T-cell (primary cell): Measurements from ENCODE around the gene KIAA0930. TPM values are rescaled to one million over a fixed set of nuclear protein-coding genes. Genes with fewer than 3 reads are reported as not detected.

Experiments used
- ATAC-seq, 4 experiments: fragments of 200-7000 bp in 3 of 4; fragments of 150-1000 bp in 1 of 4; cut with Tn5 transposase; replicated peaks in 1 of 4; 1 replicate in 3 of 4; 2 replicates in 1 of 4; pipeline ENCODE4 v1.10.0; 2021; ENCODE audit warnings: moderate library complexity in 3 of 4, mild to moderate bottlenecking in 2 of 4, moderate number of reproducible peaks in 1 of 4
- CTCF ChIA-PET, 2 donors: fragments of 300-600 bp; sonication (Branson Sonifier 250); formaldehyde crosslinking; loops; one replicate each; lab custom pipeline; 2022; ENCODE audit warnings: antibody characterized with exemption in 2 of 2; lab: Charles Lee
- POLR2A ChIA-PET, 2 donors: fragments of 300-600 bp; sonication (Branson Sonifier 250); formaldehyde crosslinking; loops; one replicate each; lab custom pipeline; 2022; ENCODE audit warnings: antibody characterized with exemption in 2 of 2; lab: Charles Lee
- DNase-seq, 35 experiments: peaks; one replicate each; pipeline versions ENCODE4 v3.0.0 to v3.0.0-alpha.2; 2013 to 2023
- H3K27ac ChIP-seq: one replicate; pipeline ENCODE4 v1.5.1; 2013; ENCODE audit warnings: low read length
- H3K27me3 ChIP-seq, 2 experiments: replicated peaks in 1 of 2; 1 replicate in 1 of 2; 2 replicates in 1 of 2; pipeline versions ENCODE4 v1.6.1 to v1.7.0; 2013; ENCODE audit warnings: low read length in 1 of 2, mixed read lengths in 1 of 2; ENCODE audit not compliant: control insufficient read depth in 2 of 2, insufficient read depth in 2 of 2; ENCODE audit errors: extremely low read depth in 1 of 2
- H3K36me3 ChIP-seq, 2 donors: 1 replicate in 1 of 2; 2 replicates in 1 of 2; pipeline versions ENCODE4 v1.6.1 to v1.7.0; 2013; ENCODE audit warnings: low read length in 1 of 2; ENCODE audit not compliant: control insufficient read depth in 2 of 2, insufficient read depth in 1 of 2; ENCODE audit errors: extremely low read depth in 1 of 2
- H3K4me1 ChIP-seq, 2 experiments: 1 replicate in 1 of 2; 2 replicates in 1 of 2; pipeline versions ENCODE4 v1.6.1 to v1.7.0; 2013; ENCODE audit warnings: low read length in 2 of 2, mixed read lengths in 1 of 2; ENCODE audit not compliant: insufficient read depth in 2 of 2, control insufficient read depth in 1 of 2; ENCODE audit errors: extremely low read depth in 1 of 2
- H3K4me3 ChIP-seq, 2 donors: 1 replicate in 1 of 2; 2 replicates in 1 of 2; pipeline versions ENCODE4 v1.5.1 to v1.7.0; 2013; ENCODE audit warnings: mild to moderate bottlenecking in 2 of 2, low read length in 1 of 2, moderate library complexity in 1 of 2; ENCODE audit not compliant: control insufficient read depth in 1 of 2; ENCODE audit errors: extremely low read depth in 1 of 2
- H3K9me3 ChIP-seq: 2 replicates; pipeline ENCODE4 v1.7.0; 2013
- H3K27ac Mint-ChIP-seq, 2 donors: one replicate each; pipeline ENCODE4 v1.8.0; 2020 to 2021; ENCODE audit warnings: mild to moderate bottlenecking in 2 of 2, mixed read lengths in 2 of 2
- H3K27me3 Mint-ChIP-seq, 2 donors: one replicate each; pipeline ENCODE4 v1.8.0; 2021 to 2022; ENCODE audit warnings: mixed read lengths in 2 of 2
- H3K36me3 Mint-ChIP-seq: one replicate; pipeline ENCODE4 v1.8.0; 2021; ENCODE audit warnings: mixed read lengths
- H3K4me1 Mint-ChIP-seq, 3 donors: one replicate each; pipeline ENCODE4 v1.8.0; 2020 to 2022; ENCODE audit warnings: mixed read lengths in 3 of 3, mild to moderate bottlenecking in 1 of 3
- H3K4me3 Mint-ChIP-seq, 3 donors: one replicate each; pipeline ENCODE4 v1.8.0; 2020 to 2022; ENCODE audit warnings: mild to moderate bottlenecking in 3 of 3, mixed read lengths in 3 of 3, moderate library complexity in 3 of 3
- H3K9me3 Mint-ChIP-seq, 3 donors: one replicate each; pipeline ENCODE4 v1.8.0; 2020 to 2022; ENCODE audit warnings: mixed read lengths in 3 of 3
- WGBS: methylation state at CpG from one replicate; pipeline ENCODE4 v1.1.5; 2013; ENCODE audit warnings: missing lambda C conversion rate; ENCODE audit not compliant: insufficient coverage; 5-methylcytosine and 5-hydroxymethylcytosine counted together
- total RNA-seq, 35 experiments: library from RNA in 6 of 35; stranded (reverse) in 6 of 35; fragments of 120-200 nt in 1 of 35; gene quantifications; one replicate each; pipeline versions ENCODE4 v1.2.1 to v1.2.4 and lab custom pipeline; 2013 to 2026

Gene KIAA0930
- total RNA-seq, 5 donors from 2014 or later (not counting 1 experiment from before 2014, with no cell fraction given), result 21.2 to 40.2 (median 30.8) TPM

DNA sequence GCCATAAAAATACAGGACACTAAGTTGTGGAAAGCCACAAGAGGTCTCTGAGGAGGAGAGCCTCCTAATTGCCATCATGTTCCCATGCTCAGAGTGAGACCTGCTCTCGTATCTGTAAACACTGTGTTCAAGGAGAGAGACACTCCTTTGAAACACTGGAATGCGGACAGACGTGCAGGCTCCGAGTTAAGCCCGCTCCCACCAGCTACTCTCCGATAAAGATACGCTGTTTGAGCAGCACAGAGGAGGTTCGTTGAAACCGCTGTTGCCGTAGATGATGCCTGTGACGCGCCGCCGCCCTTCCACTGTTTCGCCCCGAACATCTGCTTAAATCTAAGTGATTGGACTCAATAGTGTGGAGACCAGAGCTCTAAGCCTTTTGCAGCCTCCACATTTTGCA lies 51.9 kb downstream of the KIAA0930 start:
- H3K4me1 Mint-ChIP-seq, result peaks cover 6 to 17% (median 10%) of the 10 kb centered on the region in 3 donors
- 88% methylated on average over 9 of the region's 16 CpGs for WGBS

DNA sequence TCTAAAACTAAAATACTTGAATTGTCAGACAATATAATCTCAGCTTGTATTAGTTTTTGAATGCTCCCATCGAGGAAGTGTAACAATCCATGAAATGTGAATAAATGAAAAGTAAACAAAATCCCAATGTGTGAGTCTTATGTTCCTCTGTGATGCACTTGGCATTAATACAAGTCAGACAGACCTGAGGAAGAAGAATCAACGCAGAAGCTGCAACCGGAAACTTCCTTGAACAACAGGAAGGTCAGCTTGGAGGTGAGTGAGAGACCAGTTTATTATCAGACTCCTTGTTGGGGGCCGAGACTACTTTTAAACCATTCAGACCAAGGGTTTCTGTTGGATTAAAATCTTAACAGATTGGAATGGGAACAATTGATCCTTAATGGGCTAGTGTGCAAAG lies 52.8 kb downstream of the KIAA0930 start:
- Mint-ChIP-seq H3K9me3 (no peaks in the 10 kb centered on the region), H3K36me3 (peaks cover 25% of the 10 kb centered on the region), H3K4me3 (no peak overlapping the region), H3K27ac (peak overlapping the region in 1 of 2 donors; percentile 13), H3K27me3 (no peaks in the 10 kb centered on the region), H3K4me1 (peaks cover 6 to 17% (median 10%) of the 10 kb centered on the region in 3 donors)
- POLR2A ChIA-PET, result no interaction called here
- H3K9me3 ChIP-seq, result no peaks in the 10 kb centered on the region
- no peaks in the 10 kb centered on the region for H3K4me1 ChIP-seq
- ATAC-seq (no peak), DNase-seq (no peak)
- H3K36me3 ChIP-seq, result peaks cover 8 to 44% of the 10 kb centered on the region in 2 donors
- no peaks in the 10 kb centered on the region for H3K27me3 ChIP-seq
- H3K4me3 ChIP-seq, result no peak overlapping the region
- CTCF ChIA-PET, result no interaction called here
- H3K27ac ChIP-seq, result no peak overlapping the region
- WGBS, result no CpG with 5 or more reads among the region's 4 CpGs

More for the DNA sequence above, 51.9 kb downstream of the KIAA0930 start:
- peaks cover 19% of the 10 kb centered on the region for H3K36me3 Mint-ChIP-seq
- no peak overlapping the region for H3K27ac ChIP-seq
- H3K27me3 ChIP-seq, result no peaks in the 10 kb centered on the region
- H3K4me3 Mint-ChIP-seq, result no peak overlapping the region
- no peaks in the 10 kb centered on the region for H3K9me3 ChIP-seq
- H3K4me3 ChIP-seq, result no peak overlapping the region
- no peaks in the 10 kb centered on the region for H3K4me1 ChIP-seq
- DNase-seq (no peak), ATAC-seq (no peak)
- no peak overlapping the region for H3K27ac Mint-ChIP-seq
- ChIA-PET POLR2A (no interaction called here), CTCF (no interaction called here)
- no peaks in the 10 kb centered on the region for H3K27me3 Mint-ChIP-seq
- peaks cover 7 to 36% of the 10 kb centered on the region in 2 donors for H3K36me3 ChIP-seq
- no peaks in the 10 kb centered on the region for H3K9me3 Mint-ChIP-seq

DNA sequence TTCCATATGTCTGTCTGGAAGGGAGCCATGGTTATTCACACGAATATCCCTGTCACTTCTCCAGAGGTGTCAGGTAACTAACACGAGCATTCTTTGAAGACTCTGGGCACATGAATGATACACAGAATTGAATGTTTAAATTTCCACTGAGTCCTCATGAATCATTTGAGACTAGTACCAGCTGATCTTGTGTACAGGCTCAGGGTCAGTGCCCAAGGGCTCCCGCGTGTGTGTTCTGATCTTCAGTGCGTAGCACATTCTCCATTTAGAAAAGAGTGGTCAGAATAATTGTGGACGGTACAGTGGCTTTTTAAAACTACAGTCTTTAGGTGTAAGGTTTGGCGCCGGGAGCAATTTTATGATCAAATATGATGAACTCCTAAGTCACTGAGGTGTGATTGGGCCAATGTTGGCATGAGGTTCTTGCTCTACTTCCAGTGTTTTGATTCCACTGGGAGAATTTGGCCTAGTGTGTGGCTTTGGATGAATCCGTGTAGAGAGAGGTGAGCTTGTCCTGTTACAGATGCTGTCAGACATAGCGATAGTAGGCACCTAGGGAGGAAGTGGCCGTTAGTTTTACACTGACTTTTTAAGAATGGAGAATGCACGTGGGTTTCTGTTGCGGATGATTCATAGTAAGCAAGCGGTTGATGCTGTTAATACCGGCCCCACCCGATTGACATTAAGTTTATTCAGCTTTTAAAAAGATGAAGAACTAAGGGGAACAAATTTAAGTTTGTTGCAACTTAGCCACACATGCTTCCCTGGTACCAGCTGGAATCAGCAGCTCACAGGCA lies 54.8 kb downstream of the KIAA0930 start:
- H3K27ac Mint-ChIP-seq, result peak overlapping the region; percentile 31 to 59
- Histone ChIP-seq H3K4me1 (no peaks in the 10 kb centered on the region), H3K9me3 (no peaks in the 10 kb centered on the region), H3K27ac (peak overlapping the region; percentile 1), H3K27me3 (no peaks in the 10 kb centered on the region), H3K4me3 (no peak overlapping the region), H3K36me3 (peaks cover 8 to 54% of the 10 kb centered on the region in 2 donors)
- DNase-seq (no peak), ATAC-seq (peak in 1 of 4 experiments; percentile 50)
- H3K36me3 Mint-ChIP-seq, result peaks cover 35% of the 10 kb centered on the region
- ChIA-PET CTCF (no interaction called here), POLR2A (no interaction called here)
- no peak overlapping the region for H3K4me3 Mint-ChIP-seq
- no peaks in the 10 kb centered on the region for H3K9me3 Mint-ChIP-seq
- peaks cover 6 to 23% (median 18%) of the 10 kb centered on the region in 3 donors for H3K4me1 Mint-ChIP-seq
- no peaks in the 10 kb centered on the region for H3K27me3 Mint-ChIP-seq
- WGBS, result 64% methylated on average over 10 of the region's 16 CpGs

DNA sequence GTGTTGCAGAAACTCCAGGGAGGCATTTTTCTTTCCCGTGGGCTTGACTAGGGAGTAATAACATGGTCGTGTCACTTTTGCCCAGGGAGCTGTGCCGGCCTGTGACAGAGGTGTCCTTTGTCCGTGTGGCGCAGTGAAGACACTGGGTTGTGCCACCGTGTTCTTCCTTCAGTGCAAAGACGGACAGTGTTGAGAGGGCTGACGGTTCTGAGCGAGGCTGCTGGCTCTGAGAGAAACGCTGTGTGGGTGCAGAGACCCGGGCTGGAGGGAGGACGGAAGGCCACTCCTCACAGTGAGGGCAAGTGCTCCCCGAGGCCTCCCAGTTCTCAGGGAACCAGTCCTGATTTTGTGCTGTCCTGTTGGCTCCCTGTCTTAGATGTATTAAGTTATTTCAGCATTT lies 56.7 kb downstream of the KIAA0930 start:
- no peak overlapping the region for H3K27ac Mint-ChIP-seq
- DNase-seq, result no peak
- H3K27me3 ChIP-seq, result no peaks in the 10 kb centered on the region
- peaks cover 52% of the 10 kb centered on the region for H3K36me3 Mint-ChIP-seq
- 96% methylated on average over 11 of the region's 13 CpGs for WGBS
- no peak overlapping the region for H3K4me3 ChIP-seq
- no peak overlapping the region for H3K27ac ChIP-seq
- no peaks in the 10 kb centered on the region for H3K27me3 Mint-ChIP-seq
- ATAC-seq, result no peak
- no peaks in the 10 kb centered on the region for H3K9me3 ChIP-seq
- ChIA-PET POLR2A (no interaction called here), CTCF (no interaction called here)
- peaks cover 21 to 66% of the 10 kb centered on the region in 2 donors for H3K36me3 ChIP-seq
- H3K4me1 Mint-ChIP-seq, result peaks cover 21 to 38% (median 33%) of the 10 kb centered on the region in 3 donors
- H3K9me3 Mint-ChIP-seq, result no peaks in the 10 kb centered on the region
- no peak overlapping the region for H3K4me3 Mint-ChIP-seq
- H3K4me1 ChIP-seq, result peaks cover 5 to 13% of the 10 kb centered on the region in 2 experiments

DNA sequence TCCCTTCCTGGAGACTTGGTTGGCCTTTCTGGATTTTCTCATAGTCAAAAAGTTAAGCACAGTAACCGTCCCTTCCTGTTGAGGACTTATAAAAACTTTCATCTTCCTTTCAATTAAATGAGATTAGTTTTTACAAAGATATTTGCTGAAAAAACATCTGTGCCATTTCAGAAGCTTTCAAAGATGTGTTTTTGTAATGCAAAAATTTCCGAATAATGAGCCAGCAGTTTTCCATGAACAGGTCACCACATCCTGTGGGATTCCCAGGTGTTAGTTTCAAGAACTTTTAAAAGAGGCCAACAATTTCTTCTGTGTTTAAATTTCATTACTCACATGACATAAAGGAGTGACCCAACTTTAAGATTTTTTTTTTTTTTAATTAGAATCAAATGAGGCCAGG lies 58.9 kb downstream of the KIAA0930 start:
- ATAC-seq (no peak), DNase-seq (no peak)
- Histone ChIP-seq H3K4me3 (no peak overlapping the region), H3K36me3 (peaks cover 27 to 72% of the 10 kb centered on the region in 2 donors), H3K9me3 (no peaks in the 10 kb centered on the region), H3K27me3 (no peaks in the 10 kb centered on the region), H3K4me1 (peaks cover 5 to 13% of the 10 kb centered on the region in 2 experiments), H3K27ac (no peak overlapping the region)
- CTCF ChIA-PET, result no interaction called here
- no peaks in the 10 kb centered on the region for H3K27me3 Mint-ChIP-seq
- no peak overlapping the region for H3K4me3 Mint-ChIP-seq
- H3K36me3 Mint-ChIP-seq, result peaks cover 65% of the 10 kb centered on the region
- 80% methylated on average over 1 of the region's 2 CpGs for WGBS
- H3K4me1 Mint-ChIP-seq, result peaks cover 32 to 49% (median 48%) of the 10 kb centered on the region in 3 donors
- H3K9me3 Mint-ChIP-seq, result no peaks in the 10 kb centered on the region
- POLR2A ChIA-PET, result interaction anchor here in 1 of 2 donors (0.6 kb wide), 1 partner anchor 1310 kb away, joined by 3 read pairs; no protein-coding TSS in a partner anchor
- peak overlapping the region; percentile 63 to 75 for H3K27ac Mint-ChIP-seq

DNA sequence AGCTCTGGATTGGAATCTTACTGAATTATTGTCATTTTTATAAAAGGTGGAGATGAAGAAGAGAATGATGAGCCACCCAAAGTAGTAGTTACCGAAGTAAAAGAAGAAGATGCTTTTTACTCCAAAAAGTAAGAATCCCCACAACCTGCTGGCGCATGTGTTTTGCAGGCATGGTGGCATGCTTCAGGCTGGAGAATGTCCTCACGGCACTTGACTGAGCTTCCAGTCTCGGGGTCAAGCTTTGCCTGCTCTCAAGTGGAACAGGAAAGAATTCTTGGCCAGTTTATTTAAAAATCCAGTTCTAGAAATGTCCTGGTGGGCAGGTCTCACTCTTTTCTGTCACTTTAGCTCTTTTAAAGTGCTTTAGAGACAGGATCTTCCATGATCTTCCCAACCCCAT lies 59.5 kb downstream of the KIAA0930 start:
- ATAC-seq (no peak), DNase-seq (no peak)
- Histone ChIP-seq H3K36me3 (peaks cover 27 to 76% of the 10 kb centered on the region in 2 donors), H3K4me3 (no peak overlapping the region), H3K27ac (no peak overlapping the region), H3K9me3 (no peaks in the 10 kb centered on the region), H3K4me1 (peaks cover 9 to 15% of the 10 kb centered on the region in 2 experiments), H3K27me3 (no peaks in the 10 kb centered on the region)
- 100% methylated on average over 2 of the region's 4 CpGs for whole genome bisulfite sequencing
- Mint-ChIP-seq H3K4me1 (peaks cover 37 to 52% (median 51%) of the 10 kb centered on the region in 3 donors), H3K4me3 (no peak overlapping the region), H3K27me3 (no peaks in the 10 kb centered on the region), H3K9me3 (no peaks in the 10 kb centered on the region), H3K36me3 (peaks cover 69% of the 10 kb centered on the region), H3K27ac (peak overlapping the region in 1 of 2 donors; percentile 75)
- CTCF ChIA-PET, result interaction anchor here in 1 of 2 donors (1.4 kb wide), 1 partner anchor 11 kb away, joined by 3 read pairs; no protein-coding TSS in a partner anchor
- POLR2A ChIA-PET, result interaction anchor here in 1 of 2 donors (0.7 kb wide), 2 partner anchors 21 to 1269 kb away, joined by 4 to 7 read pairs; no protein-coding TSS in a partner anchor
